Activated T-helper 9 cell treated with anti-CD3 and anti-CD28 coated beads, Interleukin-2, amount 50 U/mL, for 16 hours (primary cell): ENCODE measurements around the gene IL1F10.
"Not testable (repeated sequence)": the region's sequence is repeated elsewhere in the genome, so short reads cannot be mapped to it uniquely, and the experiment has no call there.

ENCODE experiments used
- DNase-seq: peaks from one replicate; pipeline ENCODE4 v3.0.0-alpha.2; 2020; ENCODE audit warnings: low read depth

IL1F10 gene

GRCh38 chr2:113081488-113082210 lies 13.9 kb downstream of the IL1F10 start:
- DNase-seq, result no peak

- DNase-seq, result no peak
Observed at GRCh38 chr2:113083296-113083695, 15.5 kb downstream of the IL1F10 start.

- no peak for DNase-seq
Observed at GRCh38 chr2:113084249-113085000, 16.7 kb downstream of the IL1F10 start.

DNA sequence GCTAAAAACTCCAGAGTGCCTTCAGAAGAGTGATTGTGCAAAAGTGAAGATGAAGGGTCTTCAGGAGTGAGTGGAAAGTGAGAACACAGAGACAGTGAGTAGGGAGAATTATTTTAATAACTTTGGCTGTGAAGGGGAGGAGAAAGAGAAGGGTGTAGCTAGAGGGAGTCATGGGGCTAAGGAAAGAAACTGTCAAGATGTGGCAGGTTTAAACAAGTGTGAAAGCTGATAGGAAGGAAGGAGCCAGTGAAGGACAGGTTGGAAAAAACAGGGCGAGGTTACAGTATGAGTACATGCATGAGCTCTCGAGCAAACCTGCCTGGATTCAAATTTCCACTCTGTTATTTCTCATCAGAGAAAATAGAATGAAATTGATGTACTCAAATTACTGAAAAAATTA lies 17.8 kb downstream of the IL1F10 start:
- DNase-seq, result no peak

- DNase-seq, result no peak
Observed at GRCh38 chr2:113088213-113088992, 20.6 kb downstream of the IL1F10 start.

DNA sequence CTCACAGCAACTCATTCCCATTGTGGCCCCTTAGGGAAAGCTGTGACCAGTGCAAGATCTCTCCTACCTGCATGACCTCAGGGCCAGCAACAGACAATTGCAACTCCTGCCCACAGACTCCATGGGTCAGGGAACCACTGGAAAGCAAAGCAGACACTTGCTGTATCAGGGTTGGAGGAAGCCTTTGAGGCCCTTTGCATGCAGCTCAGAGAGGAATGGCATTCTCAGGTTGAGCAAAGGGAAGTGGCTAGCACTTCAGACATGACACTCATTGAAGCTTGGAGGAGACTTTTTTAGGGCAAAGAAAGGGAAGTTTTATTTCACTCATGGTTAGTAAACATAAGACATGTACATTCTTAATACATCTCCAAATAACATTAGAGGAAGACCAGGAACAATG lies 22.1 kb downstream of the IL1F10 start:
- no peak for DNase-seq

- DNase-seq, result no peak
Observed at GRCh38 chr2:113091231-113091896, 23.6 kb downstream of the IL1F10 start.

DNA sequence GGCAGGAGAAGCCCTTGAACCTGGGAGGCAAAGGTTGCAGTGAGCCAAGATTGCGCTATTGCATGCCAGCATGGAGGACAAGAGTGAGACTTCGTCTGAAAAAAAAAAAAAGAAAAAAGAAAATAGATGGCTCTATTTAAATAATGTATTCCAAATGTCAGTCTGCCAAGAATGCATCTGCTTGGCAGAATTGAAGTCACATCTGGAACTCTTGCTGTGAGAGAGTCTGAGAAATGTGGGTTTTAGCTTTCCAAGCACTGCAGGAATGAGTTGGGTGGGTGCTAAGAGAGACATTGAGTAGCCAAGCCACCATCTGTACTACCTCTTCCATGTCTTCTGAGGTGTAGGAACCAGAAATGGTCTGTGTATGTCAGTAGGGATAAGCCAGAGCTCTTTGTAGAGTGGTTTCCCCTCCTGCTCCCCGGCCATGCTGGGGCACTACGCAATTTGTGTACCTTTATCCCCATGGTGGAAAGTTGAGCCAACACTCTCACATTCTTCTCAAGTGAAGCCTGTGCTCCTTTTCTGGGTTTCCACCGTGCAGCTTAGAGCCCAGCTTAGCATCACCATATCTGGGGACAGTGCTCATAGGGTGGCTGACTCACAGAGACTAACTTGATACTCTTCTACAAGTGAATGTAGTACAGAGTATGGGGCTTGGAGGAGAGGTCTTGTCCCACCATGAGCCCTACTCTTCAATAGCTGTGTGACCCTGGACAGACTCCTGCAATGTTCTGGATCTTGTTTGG lies 25.3 kb downstream of the IL1F10 start:
- DNase-seq, result no peak

DNA sequence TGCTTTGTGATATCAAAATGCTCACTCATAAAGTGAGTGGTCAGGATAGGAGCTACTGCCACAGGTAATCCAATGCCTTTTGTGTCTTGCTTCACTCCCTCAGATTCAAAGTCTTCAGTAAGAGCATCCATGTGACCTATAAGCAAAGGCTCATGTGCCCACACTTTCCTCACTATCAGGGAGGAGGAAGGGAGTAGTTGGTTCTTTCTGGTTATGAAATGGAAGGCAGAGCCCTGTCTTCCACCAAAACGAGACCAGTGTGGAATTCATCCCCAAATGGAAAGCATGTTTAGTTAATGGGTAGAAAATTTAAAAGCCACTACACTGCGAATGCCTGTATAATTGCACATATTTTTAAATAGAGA lies 25.8 kb downstream of the IL1F10 start:
- no peak for DNase-seq

GRCh38 chr2:113096306-113096705 lies 28.5 kb downstream of the IL1F10 start:
- not testable (repeated sequence) for DNase-seq

- DNase-seq, result not testable (repeated sequence)
Observed at GRCh38 chr2:113096842-113097618, 29.3 kb downstream of the IL1F10 start.

DNA sequence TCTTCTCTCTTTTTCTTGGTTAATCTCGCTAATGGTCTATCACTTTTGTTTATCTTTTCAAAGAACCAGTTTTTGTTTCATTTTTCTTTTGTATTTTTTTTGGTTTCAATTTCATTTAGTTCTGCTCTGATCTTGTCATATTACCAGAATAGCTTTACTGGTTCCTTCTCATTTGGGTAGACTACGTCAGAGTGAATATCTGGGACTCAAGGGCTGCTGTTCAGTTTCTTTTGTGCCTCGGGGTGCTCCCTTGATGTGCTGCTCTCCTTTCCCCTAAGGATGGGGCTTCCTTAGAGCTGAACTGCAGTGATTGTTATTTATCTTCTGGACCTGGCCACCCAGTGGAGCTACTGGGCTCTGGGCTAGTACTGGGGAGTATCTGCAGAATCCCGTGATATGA lies 30.3 kb downstream of the IL1F10 start:
- DNase-seq, result no peak

DNA sequence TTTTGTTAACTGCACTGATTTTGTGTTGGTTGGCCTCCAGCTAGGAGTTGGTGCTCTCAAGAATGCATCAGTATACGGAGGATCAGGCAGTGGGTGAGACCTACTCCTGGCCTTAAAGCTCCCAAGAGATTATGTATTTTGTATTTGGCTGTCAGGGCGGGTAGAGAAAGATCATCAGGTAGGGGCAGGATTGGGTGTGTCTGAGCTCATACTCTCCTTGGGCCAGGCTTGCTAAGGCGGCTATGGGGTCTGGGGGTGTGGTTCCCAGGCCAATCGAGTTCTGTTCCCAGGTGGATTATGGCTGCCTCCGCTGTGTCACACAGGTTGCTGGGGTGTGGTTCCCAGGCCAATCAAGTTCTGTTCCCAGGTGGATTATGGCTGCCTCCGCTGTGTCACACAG lies 30.8 kb downstream of the IL1F10 start:
- DNase-seq, result no peak

DNA sequence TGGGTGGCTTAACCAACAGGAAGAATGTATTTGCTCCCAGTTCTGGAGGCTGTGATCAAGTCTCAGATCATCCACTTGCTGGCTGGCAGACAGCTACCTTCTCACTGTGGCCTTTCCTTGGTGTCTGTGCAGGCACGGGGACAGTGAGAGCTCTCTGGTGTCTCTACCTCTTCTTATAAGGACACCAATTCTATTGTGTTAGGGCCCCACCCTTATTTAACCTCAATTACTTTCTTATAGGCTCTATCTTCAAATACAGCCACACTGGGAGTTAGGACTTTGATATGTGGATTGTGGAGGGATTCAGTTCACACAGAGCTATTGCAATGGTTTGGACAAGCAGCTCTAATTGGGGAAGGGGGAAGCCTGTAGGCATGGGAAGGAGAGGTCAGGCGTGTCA lies 34.4 kb downstream of the IL1F10 start:
- DNase-seq, result no peak

GRCh38 chr2:113103277-113103676 lies 35.5 kb downstream of the IL1F10 start:
- DNase-seq, result no peak

- no peak for DNase-seq
Observed at GRCh38 chr2:113104054-113104611, 36.4 kb downstream of the IL1F10 start.

DNA sequence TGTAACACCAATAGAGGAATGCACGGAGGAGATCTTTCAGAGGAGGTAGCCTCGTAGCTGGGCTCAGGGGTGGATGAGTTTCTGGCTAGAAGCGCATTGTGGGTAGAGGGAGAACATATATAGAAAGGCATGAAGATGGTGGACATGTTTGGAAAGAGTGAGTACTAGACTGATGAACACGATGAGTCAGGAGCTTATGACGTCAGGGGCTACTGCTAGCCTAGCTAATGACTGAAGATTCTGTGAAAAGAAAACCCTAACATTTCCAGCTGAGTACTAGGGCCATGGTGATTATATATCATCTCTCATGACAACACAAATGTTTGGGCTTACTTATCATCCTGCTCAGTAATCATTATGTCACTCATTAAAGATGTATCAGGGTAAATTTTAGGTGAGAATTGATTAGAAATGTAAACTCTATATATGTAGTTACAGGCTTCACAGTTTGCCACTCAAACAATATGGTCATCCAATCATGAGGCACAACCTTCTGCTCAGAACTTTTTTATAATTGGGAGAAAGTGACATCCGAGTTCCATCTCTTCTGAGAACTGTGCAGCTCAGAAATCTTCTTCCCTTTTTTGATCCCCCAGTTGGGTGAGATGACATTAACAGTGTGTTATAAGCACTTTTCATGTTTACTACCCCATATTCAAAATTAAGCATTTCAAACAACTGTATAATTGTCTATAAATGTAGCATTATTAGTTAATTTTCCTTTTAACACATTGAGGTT lies 37.4 kb downstream of the IL1F10 start:
- DNase-seq, result peak; percentile 10

DNA sequence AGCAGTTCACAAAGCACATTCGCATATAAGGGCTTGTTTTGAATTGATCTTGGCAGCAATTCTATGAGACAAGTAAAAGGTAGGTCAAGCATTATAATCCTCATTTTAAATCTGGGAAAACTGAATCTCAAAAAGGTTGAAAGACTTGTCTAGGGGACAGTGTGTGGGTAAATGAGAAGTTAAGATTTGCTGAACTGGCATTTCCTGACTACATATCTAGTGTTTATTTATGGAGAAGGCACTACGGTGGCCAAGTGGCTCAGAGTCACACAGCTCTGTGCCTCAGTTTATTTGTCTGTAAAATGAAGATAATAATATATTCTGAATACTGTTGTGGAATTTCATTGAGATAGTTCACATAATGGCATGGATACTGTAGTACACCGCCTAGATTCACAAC lies 43.4 kb downstream of the IL1F10 start:
- DNase-seq, result no peak

- DNase-seq, result no peak
Observed at GRCh38 chr2:113111823-113112287, 44.1 kb downstream of the IL1F10 start.

- DNase-seq, result no peak
Observed at GRCh38 chr2:113112441-113112840, 44.7 kb downstream of the IL1F10 start.
